ENCODE data around the gene CIITA.
"Not testable (repeated sequence)": the region's sequence is repeated elsewhere in the genome, so short reads cannot be mapped to it uniquely, and the experiment has no call there.

CIITA gene

GRCh38 chr16:10936272-10936984 is 59.4 kb downstream of the CIITA start:
- no peak for DNase-seq

- DNase-seq = no peak
Observed at GRCh38 chr16:10937068-10937859, 60.3 kb downstream of the CIITA start.

GRCh38 chr16:10938321-10938720 is 61.3 kb downstream of the CIITA start:
- no peak for DNase-seq

GRCh38 chr16:10938796-10939648 is 62.0 kb downstream of the CIITA start:
- no peak for DNase-seq

- no peak for DNase-seq
Observed at GRCh38 chr16:10939649-10940234, 62.7 kb downstream of the CIITA start.

- no peak for DNase-seq
Observed at GRCh38 chr16:10940501-10941079, 63.6 kb downstream of the CIITA start.

- DNase-seq = no peak
Observed at GRCh38 chr16:10941127-10941933, 64.3 kb downstream of the CIITA start.

GRCh38 chr16:10941935-10942351 is 64.9 kb downstream of the CIITA start:
- not testable (repeated sequence) for DNase-seq

GRCh38 chr16:10942352-10943063 is 65.5 kb downstream of the CIITA start, which contains the start of gene DEXI:
DEXI (minus strand) TSS chr16:10942468; CDS start chr16:10942005, 463 bp downstream.
- peak; percentile 91 for DNase-seq

- DNase-seq = no peak
Observed at GRCh38 chr16:10943064-10943353, 66.0 kb downstream of the CIITA start.

GRCh38 chr16:10944249-10945064 is 67.5 kb downstream of the CIITA start, which contains the start of gene CLEC16A:
CLEC16A (plus strand) TSS chr16:10944564; CDS start chr16:10944718, 154 bp downstream.
- DNase-seq = peak; percentile 96

- DNase-seq = no peak
Observed at GRCh38 chr16:10945065-10945787, 68.2 kb downstream of the CIITA start.

- no peak for DNase-seq
Observed at GRCh38 chr16:10946308-10946707, 69.3 kb downstream of the CIITA start.

GRCh38 chr16:10947211-10947787 is 70.3 kb downstream of the CIITA start:
- DNase-seq = no peak

- DNase-seq = peak; percentile 66
Observed at GRCh38 chr16:10949424-10949970, 72.5 kb downstream of the CIITA start.

GRCh38 chr16:10950393-10950792 is 73.4 kb downstream of the CIITA start:
- DNase-seq = no peak

GRCh38 chr16:10951026-10951425 is 74.0 kb downstream of the CIITA start:
- no peak for DNase-seq

- no peak for DNase-seq
Observed at GRCh38 chr16:10954903-10955302, 77.9 kb downstream of the CIITA start.
